OCI-LY1 (cell line): ENCODE measurements around the gene RBP5.

Source experiments
- H2AFZ ChIP-seq: fragments of 200-600 bp; sonication (generic), shearing (Covaris generic); 2 replicates; pipeline ENCODE4 v1.6.0; 2014; ENCODE audit warnings: antibody characterized with exemption, mild to moderate bottlenecking, low read length
- H3F3A ChIP-seq: fragments of 200-600 bp; sonication (generic), shearing (Covaris generic); 2 replicates; pipeline ENCODE4 v1.6.0; 2014; ENCODE audit warnings: mild to moderate bottlenecking, antibody characterized with exemption, low read length, moderate library complexity; ENCODE audit not compliant: insufficient read depth
- H3K27ac ChIP-seq: fragments of 200-600 bp; sonication (generic); 2 replicates; pipeline ENCODE4 v1.5.1; 2014; ENCODE audit warnings: low read length, mixed run types, mild to moderate bottlenecking, low read depth; ENCODE audit not compliant: poor library complexity, severe bottlenecking
- H3K27me3 ChIP-seq: fragments of 200-600 bp; sonication (generic); 2 replicates; pipeline ENCODE4 v1.6.0; 2014; ENCODE audit warnings: antibody characterized with exemption, mild to moderate bottlenecking, low read length, moderate library complexity; ENCODE audit not compliant: insufficient read depth
- H3K36me3 ChIP-seq: fragments of 200-600 bp; sonication (generic); 2 replicates; pipeline ENCODE4 v1.6.1; 2014; ENCODE audit warnings: mild to moderate bottlenecking, antibody characterized with exemption, low read length, moderate library complexity, mixed read lengths; ENCODE audit not compliant: insufficient read depth
- H3K4me1 ChIP-seq: fragments of 200-600 bp; sonication (generic); 2 replicates; pipeline ENCODE4 v1.5.1; 2014; ENCODE audit warnings: mild to moderate bottlenecking, low read length, moderate library complexity; ENCODE audit not compliant: insufficient read depth, severe bottlenecking
- H3K4me2 ChIP-seq: fragments of 200-600 bp; sonication (generic), shearing (Covaris generic); 2 replicates; pipeline ENCODE4 v1.6.1; 2014; ENCODE audit warnings: low read length
- H3K4me3 ChIP-seq: fragments of 200-600 bp; sonication (generic); 2 replicates; pipeline ENCODE4 v1.5.1; 2014; ENCODE audit warnings: low read length, low read depth, mild to moderate bottlenecking, mixed read lengths; ENCODE audit not compliant: poor library complexity, severe bottlenecking
- H3K79me2 ChIP-seq: fragments of 200-600 bp; shearing (Covaris generic); 2 replicates; pipeline ENCODE4 v1.6.1; 2016; ENCODE audit warnings: mixed run types, low read length, mixed read lengths; ENCODE audit not compliant: insufficient read depth
- H3K9ac ChIP-seq: fragments of 200-600 bp; sonication (generic), shearing (Covaris generic); 2 replicates; pipeline ENCODE4 v1.6.1; 2014; ENCODE audit warnings: mild to moderate bottlenecking, low read length, mixed read lengths
- H3K9me2 ChIP-seq: fragments of 200-600 bp; sonication (generic), shearing (Covaris generic); 2 replicates; pipeline ENCODE4 v1.6.1; 2014; ENCODE audit warnings: low read depth, mild to moderate bottlenecking, low read length, mixed read lengths
- H3K9me3 ChIP-seq: fragments of 200-600 bp; shearing (Covaris generic); 2 replicates; pipeline ENCODE4 v1.6.1; 2014; ENCODE audit warnings: low read length, mixed read lengths
- H4K20me1 ChIP-seq: fragments of 200-600 bp; sonication (generic), shearing (Covaris generic); 2 replicates; pipeline ENCODE4 v1.6.0; 2016; ENCODE audit warnings: mild to moderate bottlenecking, low read length; ENCODE audit not compliant: insufficient read depth
- CTCF ChIP-seq: fragments of 200-600 bp; sonication (generic), shearing (Covaris generic); IDR thresholded peaks from 2 replicates; pipeline ENCODE4 v1.5.1; 2017; ENCODE audit warnings: mild to moderate bottlenecking, antibody characterized with exemption, low read length, moderate library complexity, mixed read lengths
- EZH2 ChIP-seq: fragments of 200-600 bp; sonication (generic), shearing (Covaris generic); IDR thresholded peaks from 2 replicates; pipeline ENCODE4 v1.8.0; 2017; ENCODE audit warnings: borderline replicate concordance, mixed run types, mild to moderate bottlenecking, antibody characterized with exemption, low read length, moderate library complexity, mixed read lengths

RBP5 gene

DNA sequence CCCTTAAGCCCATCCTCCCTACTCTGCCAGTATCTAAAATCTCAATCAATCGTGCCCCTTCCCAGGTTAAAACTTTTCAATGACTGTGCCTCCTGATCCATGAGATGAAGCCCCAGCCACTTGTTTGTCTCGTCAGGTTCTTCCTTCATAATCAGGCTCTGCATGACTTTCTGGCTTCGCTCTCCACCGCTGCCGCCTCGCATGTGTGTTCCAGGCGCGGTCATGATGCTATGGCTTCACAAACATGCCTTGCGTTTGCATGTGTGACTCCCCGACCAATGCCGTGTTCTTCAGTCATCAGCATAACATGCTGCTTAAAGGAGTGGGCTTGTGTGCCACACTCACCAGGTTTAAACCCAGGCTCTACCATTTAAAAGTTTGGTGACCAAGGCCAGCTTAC, 14.7 kb downstream of the RBP5 start:
- Histone ChIP-seq H3F3A (no peaks in the 10 kb centered on the region), H2AFZ (no peak overlapping the region), H3K27ac (no peak overlapping the region), H4K20me1 (no peaks in the 10 kb centered on the region), H3K36me3 (no peaks in the 10 kb centered on the region), H3K9me2 (no peaks in the 10 kb centered on the region), H3K79me2 (no peaks in the 10 kb centered on the region), H3K4me2 (no peak overlapping the region), H3K9ac (no peak overlapping the region), H3K9me3 (no peaks in the 10 kb centered on the region), H3K27me3 (no peaks in the 10 kb centered on the region), H3K4me1 (no peaks in the 10 kb centered on the region), H3K4me3 (no peak overlapping the region)
- TF ChIP-seq CTCF (no peak), EZH2 (no peak)

GRCh38 chr12:7113389-7113871, 15.3 kb downstream of the RBP5 start:
- Histone ChIP-seq H3F3A (no peaks in the 10 kb centered on the region), H4K20me1 (no peaks in the 10 kb centered on the region), H3K4me1 (peaks cover 3% of the 10 kb centered on the region), H3K79me2 (no peaks in the 10 kb centered on the region), H3K36me3 (no peaks in the 10 kb centered on the region), H3K4me3 (no peak overlapping the region), H3K27me3 (no peaks in the 10 kb centered on the region), H2AFZ (no peak overlapping the region), H3K27ac (no peak overlapping the region), H3K4me2 (no peak overlapping the region), H3K9me3 (no peaks in the 10 kb centered on the region), H3K9ac (no peak overlapping the region), H3K9me2 (no peaks in the 10 kb centered on the region)
- TF ChIP-seq EZH2: no peak
- TF ChIP-seq CTCF: peak; percentile 70

DNA sequence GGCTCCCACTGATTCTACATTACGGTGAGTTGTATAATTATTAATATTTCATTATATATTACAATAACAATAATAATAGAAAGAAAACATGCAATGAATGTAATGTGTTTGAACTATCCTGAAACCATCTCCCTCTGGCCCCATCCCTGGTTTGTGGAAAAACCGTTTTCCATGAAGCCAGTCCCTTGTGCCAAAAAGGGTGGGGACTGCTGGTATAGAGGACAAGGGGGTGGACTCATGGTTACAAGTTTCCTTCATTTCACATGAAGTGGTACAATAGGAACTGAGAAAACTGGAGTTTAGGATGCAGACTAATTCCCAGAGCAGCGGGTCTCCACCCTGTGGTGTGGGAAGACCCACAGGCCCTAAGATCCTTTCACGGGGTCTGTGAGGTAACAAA, 16.6 kb downstream of the RBP5 start:
- H3K27ac ChIP-seq: no peak overlapping the region
- no peak overlapping the region for H3K4me2 ChIP-seq
- H3K79me2 ChIP-seq: no peaks in the 10 kb centered on the region
- no peaks in the 10 kb centered on the region for H3K9me3 ChIP-seq
- H3K27me3 ChIP-seq: no peaks in the 10 kb centered on the region
- no peaks in the 10 kb centered on the region for H3K9me2 ChIP-seq
- no peaks in the 10 kb centered on the region for H4K20me1 ChIP-seq
- H3F3A ChIP-seq: no peaks in the 10 kb centered on the region
- H2AFZ ChIP-seq: no peak overlapping the region
- H3K9ac ChIP-seq: no peak overlapping the region
- H3K4me1 ChIP-seq: peaks cover 7% of the 10 kb centered on the region
- H3K4me3 ChIP-seq: no peak overlapping the region
- H3K36me3 ChIP-seq: no peaks in the 10 kb centered on the region
- TF ChIP-seq EZH2: no peak
- no peak for TF ChIP-seq CTCF
